CD14-positive monocyte (primary cell): ENCODE results near the gene CTCFL. TPM values are rescaled to one million over a fixed set of nuclear protein-coding genes. Genes with fewer than 3 reads are reported as not detected.

Experiments used
- DNase-seq, 3 donors: peaks; one replicate each; pipeline ENCODE4 v3.0.0-alpha.2; 2011 to 2022
- H2AFZ ChIP-seq: 2 replicates; pipeline ENCODE4 v1.6.0; 2012; ENCODE audit warnings: mild to moderate bottlenecking, low read depth, low read length, inconsistent platforms; ENCODE audit not compliant: insufficient read depth, poor library complexity, severe bottlenecking
- H3K27ac ChIP-seq, 2 donors: 1 replicate in 1 of 2; 2 replicates in 1 of 2; pipeline ENCODE4 v1.5.1; 2012 to 2013; ENCODE audit warnings: low read length in 2 of 2, control low read depth in 1 of 2, inconsistent platforms in 1 of 2, low read depth in 1 of 2, mild to moderate bottlenecking in 1 of 2
- H3K27me3 ChIP-seq, 2 donors: one replicate each; pipeline versions ENCODE4 v1.6.0 to v1.6.1; 2011 to 2013; ENCODE audit warnings: low read length in 2 of 2; ENCODE audit not compliant: control insufficient read depth in 2 of 2, insufficient read depth in 2 of 2
- H3K36me3 ChIP-seq, 2 donors: replicated peaks in 1 of 2; 1 replicate in 1 of 2; 2 replicates in 1 of 2; pipeline versions ENCODE4 v1.5.1 to v1.6.1; 2012 to 2013; ENCODE audit warnings: low read length in 2 of 2, control low read depth in 1 of 2, inconsistent platforms in 1 of 2, mild to moderate bottlenecking in 1 of 2; ENCODE audit not compliant: insufficient read depth in 2 of 2, control insufficient read depth in 1 of 2
- H3K4me1 ChIP-seq, 2 donors: 1 replicate in 1 of 2; 2 replicates in 1 of 2; pipeline versions ENCODE4 v1.5.1 to v1.6.1; 2012 to 2013; ENCODE audit warnings: low read length in 2 of 2, control low read depth in 1 of 2, inconsistent platforms in 1 of 2, mild to moderate bottlenecking in 1 of 2, moderate library complexity in 1 of 2; ENCODE audit not compliant: insufficient read depth in 2 of 2, control insufficient read depth in 1 of 2
- H3K4me2 ChIP-seq: replicated peaks from 2 replicates; pipeline ENCODE3; 2012; ENCODE audit warnings: low read length, moderate library complexity, mild to moderate bottlenecking; ENCODE audit not compliant: poor library complexity, severe bottlenecking; ENCODE audit errors: extremely low read depth
- H3K4me3 ChIP-seq, 3 experiments: fragments of 200-600 bp in 1 of 3; sonication (generic) in 1 of 3; replicated peaks in 1 of 3; 1 replicate in 2 of 3; 2 replicates in 1 of 3; pipeline ENCODE4 v1.5.1; 2011 to 2013; ENCODE audit warnings: low read length in 3 of 3, mild to moderate bottlenecking in 3 of 3, control low read depth in 2 of 3, low read depth in 2 of 3, inconsistent platforms in 1 of 3, moderate library complexity in 1 of 3
- H3K79me2 ChIP-seq: 2 replicates; pipeline ENCODE4 v1.6.0; 2012; ENCODE audit warnings: mild to moderate bottlenecking, control low read depth, inconsistent platforms, low read length, moderate library complexity; ENCODE audit not compliant: insufficient read depth
- H3K9ac ChIP-seq: 2 replicates; pipeline ENCODE4 v1.6.0; 2017; ENCODE audit warnings: low read length, mild to moderate bottlenecking; ENCODE audit not compliant: insufficient read depth, poor library complexity, severe bottlenecking
- H3K9me3 ChIP-seq, 2 donors: replicated peaks in 1 of 2; 1 replicate in 1 of 2; 2 replicates in 1 of 2; pipeline versions ENCODE4 v1.5.1 to v1.6.1; 2012 to 2013; ENCODE audit warnings: low read length in 2 of 2, control low read depth in 1 of 2; ENCODE audit not compliant: control insufficient read depth in 1 of 2, insufficient read depth in 1 of 2
- H4K20me1 ChIP-seq: 2 replicates; pipeline ENCODE4 v1.6.0; 2012; ENCODE audit warnings: mild to moderate bottlenecking, low read length, control low read depth, moderate library complexity; ENCODE audit not compliant: insufficient read depth
- H3K27ac Mint-ChIP-seq, 7 donors: one replicate each; pipeline ENCODE4 v1.8.0; 2020; ENCODE audit warnings: mild to moderate bottlenecking in 7 of 7, mixed read lengths in 7 of 7, moderate library complexity in 6 of 7, inconsistent platforms in 2 of 7
- H3K27me3 Mint-ChIP-seq, 3 donors: one replicate each; pipeline ENCODE4 v1.8.0; 2021 to 2022; ENCODE audit warnings: low read depth in 3 of 3, mild to moderate bottlenecking in 3 of 3, mixed read lengths in 3 of 3, moderate library complexity in 3 of 3, inconsistent platforms in 1 of 3
- H3K36me3 Mint-ChIP-seq, 2 donors: one replicate each; pipeline ENCODE4 v1.8.0; 2020; ENCODE audit warnings: mixed read lengths in 2 of 2, inconsistent platforms in 1 of 2, mild to moderate bottlenecking in 1 of 2
- H3K4me1 Mint-ChIP-seq: one replicate; pipeline ENCODE4 v1.8.0; 2020; ENCODE audit warnings: mild to moderate bottlenecking, mixed read lengths
- H3K4me3 Mint-ChIP-seq, 2 donors: one replicate each; pipeline ENCODE4 v1.8.0; 2020; ENCODE audit warnings: mild to moderate bottlenecking in 2 of 2, mixed read lengths in 2 of 2, moderate library complexity in 1 of 2
- H3K9me3 Mint-ChIP-seq, 7 donors: one replicate each; pipeline ENCODE4 v1.8.0; 2020 to 2022; ENCODE audit warnings: mixed read lengths in 7 of 7, mild to moderate bottlenecking in 6 of 7, moderate library complexity in 6 of 7, inconsistent platforms in 2 of 7
- CTCF ChIP-seq: fragments of 200-600 bp; IDR thresholded peaks from one replicate; pipeline ENCODE4 v1.8.0; 2022; ENCODE audit warnings: antibody characterized with exemption, mild to moderate bottlenecking
- WGBS: methylation state at CpG from one replicate; pipeline ENCODE4 v1.1.5; 2013; ENCODE audit warnings: missing lambda C conversion rate; ENCODE audit not compliant: insufficient coverage; 5-methylcytosine and 5-hydroxymethylcytosine counted together
- intact Hi-C, 2 donors: fragments of 100-400 bp; cut with micrococcal nuclease; formaldehyde crosslinking; loops; one replicate each; pipeline versions ENCODE4 v1.15.0 to v1.15.1; 2023
- polyA plus RNA-seq, 3 donors: library from polyadenylated mRNA; depleted of rRNA in 1 of 3; unstranded in 2 of 3; stranded (reverse) in 1 of 3; fragments of 300-500 nt in 2 of 3; fragments of >200 nt in 1 of 3; fragmentation: Illumina TruSeq in 2 of 3; gene quantifications; 1 replicate in 2 of 3; 2 replicates in 1 of 3; pipeline ENCODE4 v1.2.3, GENCODE V29; 2012 to 2021

Gene CTCFL
- polyA plus RNA-seq, 3 donors: not detected

- Histone ChIP-seq H3K36me3 (no peaks in the 10 kb centered on the region), H3K27ac (no peak overlapping the region), H3K9me3 (peaks cover 5 to 6% of the 10 kb centered on the region in 2 donors), H3K9ac (no peak overlapping the region), H3K27me3 (peaks cover 43 to 65% of the 10 kb centered on the region in 2 donors), H2AFZ (no peak overlapping the region), H4K20me1 (no peaks in the 10 kb centered on the region), H3K4me3 (no peak overlapping the region), H3K4me2 (no peak overlapping the region), H3K79me2 (no peaks in the 10 kb centered on the region), H3K4me1 (peaks cover 11 to 13% of the 10 kb centered on the region in 2 donors)
- no peak for TF ChIP-seq CTCF
- Mint-ChIP-seq H3K27me3 (peaks cover 72 to 79% (median 77%) of the 10 kb centered on the region in 3 donors), H3K9me3 (peaks cover 0 to 3% (median 2%) of the 10 kb centered on the region in 7 donors), H3K36me3 (peaks cover 0 to 2% of the 10 kb centered on the region in 2 donors), H3K4me1 (peaks cover 16% of the 10 kb centered on the region), H3K27ac (no peak overlapping the region), H3K4me3 (peak overlapping the region in 1 of 2 donors; percentile 72)
- DNase-seq: no peak
- 82% methylated on average over 6 of the region's 8 CpGs for WGBS
- intact Hi-C loops: loop anchor here in 1 of 2 donors (10.0 kb wide), 1 partner anchor 196 kb away; no protein-coding TSS in a partner anchor
Measured at GRCh38 chr20:57508381-57508780, 16.6 kb downstream of the CTCFL start.

GRCh38 chr20:57507477-57507876, 17.5 kb downstream of the CTCFL start:
- 82% methylated on average over 5 of the region's 6 CpGs for WGBS
- peaks cover 0 to 3% (median 2%) of the 10 kb centered on the region in 7 donors for H3K9me3 Mint-ChIP-seq
- peaks cover 0 to 2% of the 10 kb centered on the region in 2 donors for H3K36me3 Mint-ChIP-seq
- peaks cover 25% of the 10 kb centered on the region for H3K4me1 Mint-ChIP-seq
- H3K4me1 ChIP-seq: peaks cover 20 to 22% of the 10 kb centered on the region in 2 donors
- H3K9me3 ChIP-seq: peaks cover 5 to 6% of the 10 kb centered on the region in 2 donors
- no peak for DNase-seq
- H3K79me2 ChIP-seq: no peaks in the 10 kb centered on the region
- no peak overlapping the region for H3K27ac ChIP-seq
- H3K27me3 Mint-ChIP-seq: peaks cover 69 to 76% (median 73%) of the 10 kb centered on the region in 3 donors
- H3K4me3 Mint-ChIP-seq: peak overlapping the region in 1 of 2 donors; percentile 64
- no peak overlapping the region for H3K27ac Mint-ChIP-seq
- TF ChIP-seq CTCF: no peak
- H3K4me3 ChIP-seq: no peak overlapping the region
- peaks cover 38 to 60% of the 10 kb centered on the region in 2 donors for H3K27me3 ChIP-seq
- no peak overlapping the region for H3K4me2 ChIP-seq
- no peaks in the 10 kb centered on the region for H3K36me3 ChIP-seq
- no peak overlapping the region for H2AFZ ChIP-seq
- H3K9ac ChIP-seq: no peak overlapping the region
- intact Hi-C loops: loop anchor here in 1 of 2 donors (10.0 kb wide), 1 partner anchor 197 kb away; no protein-coding TSS in a partner anchor
- no peaks in the 10 kb centered on the region for H4K20me1 ChIP-seq
